ENCODE results near the gene MYH16.
"Not testable (repeated sequence)": the region's sequence is repeated elsewhere in the genome, so short reads cannot be mapped to it uniquely, and the experiment has no call there.

The MYH16 gene

DNA sequence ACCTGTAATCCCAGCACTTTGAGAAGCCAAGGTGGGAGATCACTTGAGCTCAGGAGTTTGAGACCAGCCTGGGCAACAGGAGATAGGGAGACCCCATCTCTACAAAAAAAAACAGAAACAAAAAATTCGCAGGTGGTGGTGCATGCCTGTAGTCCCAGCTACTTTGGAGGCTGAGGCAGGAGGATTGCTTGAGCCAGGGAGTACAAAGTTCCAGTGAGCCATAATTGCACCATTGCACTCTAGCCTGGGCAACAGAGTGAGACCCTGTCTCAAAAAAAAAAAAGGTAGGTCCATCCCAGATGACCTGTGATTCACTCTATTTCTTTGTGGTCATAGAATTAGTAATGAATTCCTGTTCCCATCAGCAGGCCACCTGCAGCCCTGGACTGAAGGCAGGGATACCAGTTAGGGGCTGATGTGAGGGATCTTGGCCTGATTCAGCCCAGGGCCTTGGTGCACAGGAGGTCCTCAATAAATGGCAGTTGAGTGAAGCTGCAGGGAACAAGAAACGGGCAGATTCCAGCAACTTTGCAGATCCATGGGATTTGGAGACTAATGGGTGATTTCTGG is at the start of gene MYH16:
Gene MYH16 (plus strand): TSS at position 364 of the 570 bp plus-strand sequence.
- no peak for FAIRE-seq

DNA sequence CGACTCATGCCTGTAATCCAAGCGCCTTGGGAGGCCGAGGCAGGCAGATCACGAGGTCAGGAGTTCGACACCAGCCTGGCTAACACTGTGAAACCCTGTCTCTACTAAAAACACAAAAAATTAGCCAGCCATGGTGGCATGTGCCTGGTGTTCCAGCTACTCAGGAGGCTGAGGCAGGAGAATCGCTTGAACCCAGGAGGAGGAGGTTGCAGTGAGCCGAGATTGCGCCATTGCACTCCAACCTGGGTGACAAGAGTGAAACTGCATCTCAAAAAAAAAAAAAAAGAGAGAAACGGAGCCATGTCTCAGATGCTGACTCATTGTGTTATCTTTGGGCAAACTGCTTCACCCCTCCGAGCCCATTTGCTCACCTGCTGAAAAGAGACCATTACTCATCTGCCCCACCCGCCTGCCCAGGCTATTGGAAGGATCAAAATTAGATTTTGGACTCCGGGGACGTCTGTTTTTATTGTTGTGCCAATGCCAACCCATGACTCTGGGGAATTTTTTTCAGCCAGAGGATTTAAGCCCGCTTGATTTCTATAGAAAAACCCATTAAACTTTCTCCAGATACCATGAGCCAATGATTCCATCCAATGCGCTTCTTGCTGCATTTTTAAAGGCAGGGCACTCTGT is 48.3 kb upstream of the MYH16 start:
- FAIRE-seq: not testable (repeated sequence)

DNA sequence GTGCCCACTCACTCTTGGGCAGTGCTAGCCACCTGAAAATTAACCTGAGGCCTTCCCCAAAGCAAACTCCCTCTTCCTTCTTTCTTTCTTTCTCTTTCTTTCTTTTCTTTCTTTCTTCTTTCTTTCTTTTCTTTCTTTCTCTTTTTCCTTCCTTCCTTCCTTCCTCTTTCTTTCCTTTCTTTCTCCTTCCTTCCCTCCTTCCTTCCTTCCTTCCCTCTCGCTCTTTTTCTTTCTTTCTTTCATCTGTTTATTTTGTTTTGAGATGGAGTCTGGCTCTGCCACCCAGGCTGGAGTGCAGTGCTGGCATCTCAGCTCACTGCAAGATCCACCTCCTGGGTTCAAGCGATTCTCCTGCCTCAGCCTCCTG is 47.8 kb upstream of the MYH16 start:
- no peak for FAIRE-seq

DNA sequence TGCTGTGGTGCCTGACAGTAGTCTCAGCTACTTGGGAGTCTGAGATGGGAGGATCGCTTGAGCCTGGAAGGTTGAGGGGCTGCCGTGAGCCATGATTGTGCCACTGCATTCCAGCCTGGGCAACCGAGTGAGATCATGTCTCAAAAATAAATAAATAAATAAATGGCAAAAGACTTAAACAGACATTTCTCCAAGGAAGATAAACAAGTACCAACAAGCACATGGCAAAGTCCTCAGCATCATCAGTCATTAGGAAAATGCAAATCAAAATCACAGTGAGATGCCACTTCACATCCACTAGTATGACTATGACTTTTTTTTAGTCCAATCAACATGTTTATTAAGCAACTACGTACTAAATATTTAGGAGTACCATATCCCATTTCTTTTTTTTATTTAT is 43.4 kb upstream of the MYH16 start:
- FAIRE-seq: no peak

DNA sequence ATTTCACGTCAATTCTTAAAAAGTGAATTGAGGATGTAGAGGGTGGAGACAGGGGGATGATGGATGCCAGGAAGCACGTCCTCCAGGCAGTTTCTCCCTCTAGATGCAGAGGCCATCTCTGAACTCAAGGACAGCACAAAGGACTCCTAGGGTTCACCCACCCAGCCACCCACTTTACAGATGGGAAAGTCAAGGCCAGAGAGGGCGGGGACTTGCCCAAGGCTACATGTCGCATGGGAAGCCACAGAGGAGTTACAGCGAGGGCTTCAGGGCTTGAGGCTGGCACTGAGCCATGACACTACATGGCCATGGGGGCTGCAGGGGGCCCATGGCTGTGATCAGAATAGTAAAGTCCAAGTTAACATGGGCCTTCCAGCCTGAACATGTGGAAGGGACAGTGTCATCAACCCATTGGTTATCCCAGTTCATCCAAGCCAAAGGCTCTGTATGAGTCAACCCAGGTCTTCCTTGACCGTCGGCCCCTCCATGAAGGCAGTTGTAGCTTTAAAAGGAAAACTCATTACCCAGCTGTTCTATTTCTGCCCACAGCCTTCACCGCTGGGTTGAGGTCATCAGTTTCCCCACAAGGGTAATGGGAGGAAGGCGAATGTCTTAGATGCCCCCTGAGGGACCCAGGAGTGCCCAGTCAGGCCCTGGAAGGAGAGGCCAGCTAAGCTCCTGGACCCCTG is 40.4 kb upstream of the MYH16 start:
- no peak for FAIRE-seq

DNA sequence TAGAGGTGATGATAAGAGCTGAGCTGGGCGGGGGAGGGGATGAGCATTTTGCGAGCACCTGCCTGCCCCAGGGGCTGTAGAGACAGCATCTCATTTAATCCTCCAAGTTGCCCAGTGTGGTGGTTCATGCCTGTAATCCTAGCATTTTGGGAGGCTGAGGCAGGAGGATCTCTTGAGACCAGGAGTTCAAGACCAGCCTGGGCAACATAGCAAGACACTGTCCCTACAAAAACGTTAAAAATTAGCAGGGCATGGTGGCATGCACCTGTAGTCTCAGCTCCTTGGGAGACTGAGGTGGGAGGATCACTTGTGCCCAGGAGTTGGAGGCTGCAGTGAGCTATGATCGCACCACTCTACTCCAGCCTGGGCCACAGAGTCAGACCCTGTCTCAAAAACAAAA is 39.7 kb upstream of the MYH16 start:
- FAIRE-seq: not testable (repeated sequence)

DNA sequence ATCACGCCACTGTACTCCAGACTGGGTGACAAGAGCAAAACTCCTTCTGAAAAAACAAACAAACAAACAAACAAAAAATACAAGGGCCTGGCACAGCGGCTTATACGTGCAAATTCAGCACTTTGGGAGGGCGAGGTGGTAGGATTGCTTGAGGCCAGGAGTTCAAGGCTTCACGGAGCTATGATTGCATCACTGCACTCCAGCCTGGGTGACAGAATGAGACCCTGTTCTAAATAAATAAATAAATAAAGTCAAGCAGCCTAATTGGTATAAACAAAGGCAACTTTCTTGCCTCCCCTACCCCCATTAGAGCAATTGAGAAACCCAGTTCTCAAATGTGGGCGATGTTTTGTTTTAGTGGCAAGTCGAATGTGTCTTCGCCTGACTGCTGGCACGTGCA is 38.5 kb upstream of the MYH16 start:
- no peak for FAIRE-seq

DNA sequence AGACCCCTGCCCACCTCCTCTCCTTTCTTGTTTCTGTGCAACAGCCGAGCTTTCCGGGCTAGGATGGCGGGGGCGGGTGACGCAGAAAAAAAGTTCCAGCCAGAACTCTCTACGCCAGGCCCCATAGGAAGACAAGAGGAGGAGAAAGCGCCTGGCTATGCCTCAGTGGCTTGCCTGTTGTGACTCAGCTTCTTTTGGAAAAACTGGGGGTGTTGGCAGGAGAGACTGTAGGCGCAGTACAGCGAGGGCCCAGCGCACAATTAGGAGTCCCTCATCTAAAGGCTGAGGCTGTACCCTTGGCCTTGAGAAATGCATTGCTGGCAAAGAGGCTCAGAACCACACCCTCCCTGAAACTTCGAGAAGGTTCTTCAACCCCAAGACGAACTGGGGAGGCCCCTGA is 36.7 kb upstream of the MYH16 start:
- no peak for FAIRE-seq

DNA sequence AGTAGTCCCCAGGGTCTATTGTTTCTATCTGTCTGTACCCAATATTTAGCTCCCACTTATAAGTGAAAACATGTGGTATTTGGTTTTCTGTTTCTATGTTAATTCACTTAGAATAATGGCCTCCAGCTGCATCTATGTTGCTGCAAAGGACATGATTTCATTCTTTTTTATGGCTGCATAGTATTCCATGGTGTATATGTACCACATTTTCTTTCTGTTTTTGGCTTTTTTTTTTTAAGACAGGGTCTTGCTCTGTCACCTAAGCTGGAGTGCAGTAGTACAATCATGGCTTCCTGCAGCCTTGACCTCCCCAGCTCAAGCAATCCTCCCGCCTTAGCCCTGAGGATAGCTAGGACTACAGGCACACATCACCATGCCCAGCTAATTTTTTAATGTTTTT is 34.8 kb upstream of the MYH16 start:
- not testable (repeated sequence) for FAIRE-seq

DNA sequence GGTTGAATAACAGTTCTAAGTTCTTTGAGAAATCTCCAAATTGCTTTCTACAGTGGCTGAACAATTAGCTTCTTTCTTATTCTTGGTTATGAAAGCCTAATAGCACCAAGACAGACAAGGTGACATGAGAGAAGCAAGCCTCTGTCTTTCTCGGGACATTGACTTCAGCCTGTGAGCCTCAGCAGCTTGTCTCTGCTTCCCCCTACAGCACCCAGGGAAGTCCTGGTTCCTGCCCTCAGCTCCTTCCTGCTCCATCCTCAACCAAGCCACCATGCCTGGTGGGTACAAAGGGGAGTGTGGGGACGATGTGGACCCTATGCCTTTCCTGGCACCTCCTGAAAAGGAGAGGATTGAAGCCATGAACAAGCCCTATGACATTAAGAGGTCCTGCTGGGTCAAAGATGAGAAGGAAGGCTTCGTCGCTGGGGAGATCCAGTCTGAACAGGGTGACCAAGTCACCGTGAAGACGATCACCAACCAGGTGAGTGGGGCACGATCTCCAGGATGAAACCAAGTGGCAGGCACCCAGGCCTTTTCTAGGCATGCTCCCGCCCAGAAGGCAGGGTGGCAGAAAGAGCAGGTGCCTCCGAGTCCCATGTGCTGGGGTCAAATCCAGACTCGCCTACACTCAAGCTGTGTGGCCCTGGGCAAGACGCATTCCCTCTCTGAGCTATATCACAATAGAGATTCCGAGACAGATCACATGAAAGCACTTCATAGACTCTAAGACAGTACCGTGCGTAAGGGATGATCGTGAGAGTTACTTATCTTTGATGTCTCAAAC is 33.9 kb upstream of the MYH16 start:
- no peak for FAIRE-seq

DNA sequence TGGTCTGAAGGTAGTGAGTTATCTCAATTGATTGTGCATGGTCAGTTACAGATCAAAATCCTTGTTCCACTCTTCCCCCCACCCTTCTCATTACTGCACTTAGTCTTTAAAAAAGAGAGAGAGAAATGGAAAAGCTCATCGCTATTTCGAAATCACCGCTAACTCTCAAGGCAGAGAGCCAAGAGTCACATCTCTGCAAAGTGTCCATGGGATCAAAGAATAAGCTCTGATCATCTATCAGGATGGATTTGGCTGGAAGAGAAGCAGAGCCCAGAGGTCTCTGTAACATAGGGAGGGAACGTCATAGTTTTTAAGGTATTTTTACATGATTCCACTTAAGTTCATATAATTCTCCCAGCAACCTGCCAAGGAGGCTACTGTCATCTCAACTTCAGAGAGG is 30.0 kb upstream of the MYH16 start:
- FAIRE-seq: no peak

DNA sequence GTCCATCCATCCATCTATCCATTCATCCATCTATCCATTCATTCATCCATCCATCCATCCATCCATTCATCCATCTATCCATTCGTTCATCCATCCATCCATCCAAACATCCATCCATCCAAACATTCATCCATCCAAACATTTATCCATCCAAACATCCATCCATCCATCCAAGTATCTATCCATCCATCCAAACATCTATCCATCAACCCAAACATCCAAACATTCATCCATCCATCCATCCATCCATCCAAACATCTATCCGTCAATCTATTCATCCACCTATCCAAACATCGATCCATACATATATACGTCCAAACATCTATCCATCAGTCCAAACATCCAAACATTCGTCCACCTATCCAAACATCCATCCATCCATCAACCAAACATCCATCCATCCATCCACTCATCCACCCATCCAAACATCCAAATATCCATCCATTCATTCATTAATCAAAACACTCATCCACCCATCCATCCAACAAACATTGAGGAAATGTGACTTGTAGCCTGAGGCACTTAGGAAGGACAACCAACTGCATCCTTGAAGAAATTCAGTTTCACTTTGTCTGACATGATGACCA is 28.8 kb upstream of the MYH16 start:
- no peak for FAIRE-seq

DNA sequence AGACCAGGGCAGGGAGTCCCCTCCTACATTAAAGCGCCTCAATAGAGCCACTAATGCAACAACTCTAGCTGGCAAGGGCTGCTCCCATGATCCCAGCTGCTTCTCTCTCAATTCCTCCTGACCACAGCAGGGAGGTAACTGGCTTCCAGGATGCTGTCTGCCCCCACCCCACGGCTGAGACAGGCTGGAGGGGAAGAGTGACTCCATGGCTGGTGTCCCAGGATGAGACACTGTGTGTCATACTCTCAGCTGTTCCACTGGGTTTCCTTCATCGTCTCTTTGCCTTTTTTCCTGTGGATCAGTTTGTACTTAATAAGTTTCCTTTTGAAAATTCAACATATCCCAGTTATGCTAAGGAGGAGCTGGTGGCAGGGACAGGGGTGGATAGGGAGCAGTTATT is 27.7 kb upstream of the MYH16 start:
- FAIRE-seq: no peak

DNA sequence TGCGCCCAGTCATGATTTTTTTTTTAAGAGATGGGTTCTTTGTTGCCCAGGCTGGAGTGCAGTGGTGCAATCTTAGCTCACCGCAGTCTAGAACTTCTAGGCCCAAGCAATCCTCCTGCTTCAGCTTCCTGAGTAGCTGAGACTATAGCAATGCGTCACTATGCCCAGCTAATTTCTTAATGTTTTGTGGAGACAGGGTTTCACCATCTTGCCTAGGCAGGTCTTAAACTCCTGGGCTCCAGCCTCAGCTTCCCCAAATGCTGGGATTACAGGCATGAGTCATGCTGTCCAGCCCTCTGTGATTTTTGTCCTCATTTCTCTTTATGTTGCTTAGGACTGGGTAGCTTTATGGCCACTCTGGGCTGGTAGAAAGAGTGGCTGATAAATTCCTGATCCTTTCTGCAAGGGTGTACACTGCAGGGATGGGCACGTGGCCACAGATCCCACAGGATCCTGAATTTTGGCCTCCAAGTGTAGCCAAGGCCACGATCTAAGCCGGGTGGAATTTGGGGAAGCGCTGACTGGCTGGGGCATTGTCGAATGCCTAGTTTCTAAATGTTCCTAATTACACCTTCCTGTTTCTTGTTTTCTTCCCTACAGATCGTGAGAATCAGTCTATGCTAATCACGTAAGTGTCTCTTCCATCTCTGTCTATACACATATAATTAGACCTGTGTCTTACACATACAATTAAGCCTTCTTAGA is 24.1 kb upstream of the MYH16 start:
- FAIRE-seq: no peak

DNA sequence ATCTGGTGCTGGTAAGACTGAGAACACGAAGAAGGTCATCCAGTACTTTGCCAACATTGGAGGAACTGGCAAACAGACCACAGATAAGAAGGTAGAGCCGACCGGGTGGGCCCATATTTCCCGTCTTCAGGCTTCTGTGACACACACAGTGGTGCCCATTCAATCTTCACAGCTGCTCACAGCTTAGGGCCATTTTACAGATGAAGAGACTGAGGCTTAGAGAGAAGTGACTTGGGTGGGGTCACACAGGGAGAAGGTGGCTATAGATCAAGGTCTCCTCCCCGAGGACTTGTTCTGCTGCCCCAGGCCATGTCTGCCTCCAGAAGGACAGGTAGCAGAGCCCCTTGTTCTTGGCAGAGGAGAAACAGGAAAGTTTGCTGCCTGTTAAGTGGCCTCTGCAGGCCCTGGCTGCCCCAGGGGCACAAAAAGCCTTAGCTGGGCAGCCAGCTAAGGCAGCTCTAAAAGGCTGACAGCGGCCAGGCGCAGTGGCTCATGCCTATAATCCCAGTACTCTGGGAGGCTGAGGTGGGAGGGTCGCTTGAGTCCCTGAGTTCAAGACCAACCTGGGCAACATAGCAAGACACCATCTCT is 22.6 kb upstream of the MYH16 start:
- FAIRE-seq: no peak

DNA sequence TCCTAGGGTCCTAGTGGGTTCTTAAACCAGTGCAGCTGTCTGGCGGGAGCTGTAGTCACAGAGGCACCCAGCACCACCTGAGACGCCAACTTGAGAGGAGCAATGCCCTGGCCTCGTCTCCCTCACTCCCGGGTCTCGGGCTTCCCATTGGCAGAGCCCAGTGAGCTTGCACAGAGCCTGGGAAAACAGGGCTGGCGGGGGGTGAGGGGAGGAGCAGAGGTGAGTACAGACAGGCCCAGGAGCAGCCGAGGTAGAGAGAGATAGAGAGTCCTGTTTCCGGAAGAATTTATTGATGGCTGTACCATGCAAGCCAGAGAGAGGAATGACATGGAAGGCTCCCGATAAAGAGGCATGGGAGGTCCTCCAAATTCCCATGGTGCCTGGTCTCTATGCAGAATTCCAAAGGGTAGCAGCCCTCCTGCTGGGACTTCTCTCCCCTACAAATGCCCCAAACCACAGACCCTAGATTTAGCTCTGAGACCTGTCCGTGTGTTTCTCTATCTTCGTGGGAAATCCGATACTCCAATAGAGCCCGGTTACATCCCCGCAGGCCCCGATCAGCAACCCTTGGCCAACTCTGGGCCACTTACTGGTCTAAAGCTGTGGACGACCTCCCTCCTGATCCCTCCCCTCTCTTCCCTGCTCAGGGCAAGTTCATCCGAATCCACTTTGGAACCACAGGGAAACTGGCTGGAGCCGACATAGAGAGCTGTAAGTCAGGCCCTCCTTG is 20.3 kb upstream of the MYH16 start:
- FAIRE-seq: no peak

DNA sequence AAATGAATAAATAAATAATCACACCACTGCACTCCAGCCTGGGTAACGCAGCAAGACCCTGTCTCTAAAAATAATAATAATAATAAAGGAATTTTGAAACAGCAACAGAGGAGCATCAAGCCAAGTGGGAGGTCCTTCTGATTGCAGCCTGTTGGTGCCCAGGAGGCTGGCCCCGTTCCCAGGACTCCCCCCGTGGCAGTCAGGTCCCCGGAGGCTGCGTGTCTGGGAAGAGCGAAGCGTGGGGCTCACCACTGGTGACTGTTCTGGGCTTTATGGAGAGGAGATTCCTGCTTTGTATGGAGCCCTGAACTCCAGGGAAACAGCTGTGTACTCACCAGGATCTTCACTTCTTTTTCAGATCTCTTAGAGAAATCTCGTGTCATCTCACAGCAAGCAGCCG is 19.3 kb upstream of the MYH16 start:
- FAIRE-seq: no peak

DNA sequence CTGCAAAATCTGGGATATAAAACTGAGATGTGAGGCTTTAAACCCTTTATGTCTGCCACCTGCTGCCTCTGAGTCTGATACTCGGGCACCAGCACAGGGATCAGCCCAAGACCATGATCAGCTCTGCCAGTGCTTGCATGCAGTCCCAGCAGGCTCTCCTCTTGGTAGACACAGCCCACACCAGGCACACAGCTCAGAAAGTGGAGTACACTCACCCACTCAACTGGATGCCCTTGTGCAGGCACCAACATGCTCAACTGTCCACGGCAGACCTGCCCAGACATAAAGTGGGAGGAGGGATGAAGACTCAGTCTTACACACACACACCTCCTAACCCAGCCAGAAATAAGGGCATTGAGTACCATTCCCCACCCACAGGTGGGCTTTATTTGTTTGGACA is 18.2 kb upstream of the MYH16 start:
- no peak for FAIRE-seq

DNA sequence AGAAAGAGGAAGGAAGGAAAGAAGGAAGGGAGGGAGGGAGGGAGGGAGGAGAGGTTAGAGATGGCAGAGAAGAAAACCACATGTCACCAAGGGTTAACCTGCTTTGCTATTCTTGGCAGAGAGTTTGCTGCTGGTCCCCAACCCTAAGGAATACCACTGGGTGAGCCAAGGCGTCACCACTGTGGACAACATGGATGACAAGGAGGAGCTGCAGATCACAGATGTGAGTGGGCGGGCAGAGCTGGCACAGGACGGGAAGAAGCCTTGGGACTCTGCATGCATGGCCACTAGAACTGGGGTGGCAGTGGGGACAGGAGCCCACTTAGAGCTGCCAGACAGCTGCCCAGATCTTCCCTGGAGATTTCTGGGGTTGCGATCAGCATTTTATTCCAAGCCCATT is 17.2 kb upstream of the MYH16 start:
- FAIRE-seq: no peak

DNA sequence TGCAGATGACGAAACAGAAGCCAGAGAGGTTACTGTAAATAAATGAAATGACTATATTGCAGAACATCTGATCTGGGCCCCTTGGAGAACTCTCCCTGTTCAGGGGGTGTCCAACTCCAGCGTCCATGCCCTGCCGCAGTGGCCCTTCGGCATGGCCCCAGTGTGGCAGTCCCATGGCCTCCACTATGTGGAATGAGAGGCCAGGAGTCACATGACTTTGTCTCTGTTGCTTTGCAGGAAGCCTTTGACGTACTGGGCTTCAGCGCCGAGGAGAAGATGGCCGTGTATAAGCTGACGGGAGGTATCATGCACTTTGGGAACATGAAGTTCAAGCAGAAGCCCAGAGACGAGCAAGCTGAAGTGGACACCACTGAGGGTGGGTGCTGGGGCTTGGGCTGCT is 15.6 kb upstream of the MYH16 start:
- FAIRE-seq: no peak

DNA sequence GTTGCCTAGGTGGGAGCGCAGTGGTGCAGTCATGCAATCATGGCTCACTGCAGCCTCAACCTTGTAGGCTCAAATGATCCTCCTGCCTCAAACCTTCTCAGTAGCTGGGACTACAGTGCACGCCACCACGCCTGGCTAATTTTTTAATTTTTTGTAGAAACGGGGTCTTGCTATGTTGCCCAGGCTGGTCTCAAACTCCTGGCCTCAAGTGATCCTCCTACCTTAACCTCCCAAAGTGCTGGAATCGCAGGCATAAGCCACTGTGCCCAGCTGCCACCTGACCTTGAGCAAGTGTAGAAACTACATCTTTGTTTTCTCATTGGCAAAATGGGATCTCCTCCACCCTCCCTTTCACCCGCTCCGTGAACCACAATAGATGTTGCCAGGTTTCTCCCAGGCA is 15.0 kb upstream of the MYH16 start:
- no peak for FAIRE-seq

DNA sequence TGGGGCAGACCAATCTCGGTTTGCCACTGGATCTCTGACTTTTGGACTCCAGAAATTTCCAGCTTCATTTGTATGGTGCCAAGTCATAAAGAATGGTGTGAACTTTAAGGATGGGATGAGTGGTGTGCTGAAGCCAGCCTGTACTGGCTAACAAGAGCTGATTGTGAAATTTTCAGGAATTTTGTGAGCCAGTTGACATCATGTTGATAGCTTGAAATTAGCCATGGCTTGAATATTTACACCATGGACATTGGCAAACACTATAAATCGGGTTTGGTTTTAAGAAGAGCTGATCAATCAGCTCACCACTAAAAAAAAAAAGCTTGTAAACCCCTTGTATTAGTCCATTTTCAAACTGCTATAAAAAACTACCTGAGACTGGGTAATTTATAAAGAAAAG is 14.1 kb upstream of the MYH16 start:
- no peak for FAIRE-seq

All from colon (tissue), 2 donors.